Glomerular visceral epithelial cell (primary cell): ENCODE measurements around the gene SPATA31D3.
"Not testable (repeated sequence)": the region's sequence is repeated elsewhere in the genome, so short reads cannot be mapped to it uniquely, and the experiment has no call there.

Experiments used
- DNase-seq: peaks from one replicate; pipeline ENCODE4 v3.0.0-alpha.2; 2016; ENCODE audit errors: extremely low spot score

The SPATA31D3 gene

GRCh38 chr9:81943393-81943792, at the start of gene SPATA31D3:
Gene SPATA31D3, plus strand, starts transcription at chr9:81943500. Its CDS starts 86 bp downstream, at chr9:81943586.
- DNase-seq = not testable (repeated sequence)

DNA sequence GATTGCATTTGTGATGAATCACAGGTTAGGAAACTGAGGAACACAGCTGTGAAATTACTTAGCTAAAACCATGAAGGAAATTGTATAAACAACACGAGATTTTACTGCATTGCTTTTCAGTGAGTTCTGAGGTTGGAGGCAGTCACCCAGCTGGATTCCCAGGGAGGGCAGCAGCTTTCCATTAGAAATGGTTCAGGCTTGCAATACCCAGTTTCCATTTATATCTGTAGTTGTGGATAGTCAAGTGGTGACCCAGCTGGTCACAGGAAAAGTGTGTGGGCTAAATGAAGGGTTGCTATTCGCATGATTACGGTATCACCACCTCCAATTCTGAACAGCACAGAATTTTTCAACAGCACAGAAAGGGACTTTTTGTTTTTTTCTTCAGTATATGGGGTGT, 49.4 kb upstream of the SPATA31D3 start:
- no peak for DNase-seq

DNA sequence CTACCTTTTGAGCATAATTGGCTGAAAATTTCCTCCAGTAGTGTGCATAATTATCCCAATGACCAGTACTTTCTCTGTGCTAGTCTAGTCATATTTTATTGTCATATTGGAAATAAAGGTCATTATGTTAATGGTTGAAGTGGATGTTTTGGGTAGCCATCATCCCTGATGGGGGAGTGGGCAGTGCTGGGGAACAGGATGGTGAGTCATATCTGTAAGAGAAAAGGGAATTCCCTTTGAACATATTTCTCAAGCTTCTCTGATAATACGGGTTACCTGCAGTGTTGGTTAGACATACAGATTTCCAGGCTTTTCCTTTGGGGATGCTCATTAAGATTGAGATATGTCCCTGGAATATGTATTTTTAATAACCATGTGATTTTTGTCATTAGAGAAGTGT, 48.4 kb upstream of the SPATA31D3 start:
- no peak for DNase-seq

GRCh38 chr9:81896070-81896469, 47.2 kb upstream of the SPATA31D3 start:
- DNase-seq = no peak

DNA sequence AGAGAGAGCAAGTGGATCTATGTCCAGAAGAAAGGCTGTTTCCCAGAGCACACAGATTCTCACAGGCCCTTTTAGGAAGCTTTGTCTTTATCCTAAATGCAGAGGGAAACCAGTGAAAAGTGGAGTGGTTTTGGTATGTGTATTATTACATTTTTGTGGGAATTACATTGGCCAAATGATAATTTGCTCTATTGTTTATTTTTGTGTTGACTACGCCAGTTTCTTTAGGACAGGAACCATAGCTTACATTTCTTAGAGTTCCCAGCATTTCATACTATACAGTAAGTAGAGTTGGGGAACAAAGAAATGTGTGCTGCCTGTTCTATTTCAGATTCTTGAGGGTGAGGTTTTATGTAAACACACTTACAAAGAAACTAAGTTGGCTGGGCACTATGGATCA, 44.4 kb upstream of the SPATA31D3 start:
- no peak for DNase-seq

DNA sequence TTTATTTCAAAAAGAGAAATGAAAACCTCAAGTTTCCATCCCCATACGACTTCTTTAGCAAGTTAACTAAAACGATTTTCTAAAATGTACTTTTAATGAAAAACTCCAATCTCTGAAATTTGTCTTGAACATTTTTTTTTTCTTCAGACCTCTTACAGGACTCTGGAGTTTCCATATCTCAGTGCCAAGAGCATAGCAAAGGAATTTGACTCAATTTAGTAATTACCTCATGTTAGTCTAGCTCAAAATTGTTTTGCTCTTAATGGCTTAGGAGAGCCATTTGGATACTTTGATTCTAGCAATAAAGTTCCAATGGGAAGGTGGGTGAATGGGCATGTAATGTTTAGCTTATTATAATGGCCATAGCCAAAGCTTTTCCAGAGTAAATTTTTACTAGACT, 41.1 kb upstream of the SPATA31D3 start:
- no peak for DNase-seq

DNA sequence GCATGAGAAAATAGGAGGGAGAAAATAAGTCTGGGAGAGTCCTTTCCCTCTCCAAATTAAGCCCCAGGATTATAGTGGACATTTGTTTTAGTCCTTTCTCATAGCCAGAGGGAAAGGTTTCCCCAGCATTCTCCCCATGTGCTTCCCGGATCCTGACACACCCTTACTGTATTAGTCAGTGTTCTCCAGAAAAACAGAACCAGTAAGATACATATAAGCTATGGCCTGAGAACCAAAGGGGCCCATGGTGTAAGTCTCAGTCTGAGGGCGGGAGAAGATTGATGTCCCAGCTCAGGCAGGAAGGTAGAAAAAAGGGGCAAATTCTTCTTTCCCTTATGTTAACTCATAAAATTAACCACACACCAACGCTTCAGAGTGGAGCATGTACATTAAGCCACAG, 40.7 kb upstream of the SPATA31D3 start:
- no peak for DNase-seq

GRCh38 chr9:81906671-81907070, 36.6 kb upstream of the SPATA31D3 start:
- DNase-seq = no peak

DNA sequence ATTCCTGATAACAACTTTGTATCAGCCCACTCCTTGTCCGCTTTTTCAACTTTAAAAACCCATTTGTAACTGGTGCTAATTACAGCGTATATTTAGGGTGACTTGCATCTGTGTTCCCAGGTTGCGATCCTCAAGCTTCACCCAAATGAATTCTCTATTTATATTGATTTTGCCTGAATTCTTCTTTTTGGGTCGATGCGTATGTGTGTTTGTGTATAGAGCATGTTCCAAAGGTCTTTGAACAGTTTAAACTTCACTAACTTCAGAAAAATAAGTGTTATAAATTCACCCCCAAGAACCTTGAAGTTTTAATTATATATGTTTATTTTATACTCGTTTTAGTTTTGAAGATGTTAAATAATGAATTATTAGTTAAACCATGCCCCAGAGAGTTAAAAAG, 31.2 kb upstream of the SPATA31D3 start:
- no peak for DNase-seq

DNA sequence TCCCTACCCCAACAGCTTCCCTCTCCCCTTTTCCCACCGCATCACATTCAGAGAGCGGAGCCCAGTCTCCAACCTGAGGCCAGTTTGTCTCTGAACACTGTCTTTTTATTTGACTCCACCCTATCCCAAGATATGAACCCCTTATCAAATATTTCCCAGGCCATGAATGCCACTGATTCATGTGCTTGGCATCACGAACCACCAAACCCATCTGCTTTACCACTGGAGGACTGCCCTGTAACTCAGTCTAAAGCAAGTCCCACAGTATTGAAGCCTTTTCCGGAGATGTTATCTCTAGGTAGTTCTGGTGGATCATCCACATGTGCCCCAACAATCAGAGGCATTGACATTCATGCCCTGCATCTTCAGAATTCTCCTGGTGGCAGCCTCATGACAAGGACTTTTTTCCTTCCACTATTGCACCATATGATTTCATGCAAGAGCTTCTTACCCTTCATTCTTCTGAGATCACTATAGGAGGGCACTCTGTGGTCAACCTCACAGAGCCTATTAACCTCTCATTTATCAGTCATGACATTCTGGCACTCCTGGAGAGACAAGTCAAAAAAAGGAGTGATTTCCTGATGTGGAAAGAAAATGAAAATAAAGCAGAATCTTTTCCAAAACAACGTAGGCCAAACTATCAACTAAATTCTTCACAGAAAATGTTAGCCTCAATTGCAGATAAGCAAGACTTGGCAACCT, 27.3 kb upstream of the SPATA31D3 start:
- DNase-seq = peak; percentile 54

- DNase-seq = not testable (repeated sequence)
Observed at GRCh38 chr9:81918507-81918906, 24.8 kb upstream of the SPATA31D3 start.

GRCh38 chr9:81928305-81928704, 15.0 kb upstream of the SPATA31D3 start, which contains the start of gene SPATA31D4:
Gene SPATA31D4, plus strand, starts transcription at chr9:81928428. Its CDS starts 86 bp downstream, at chr9:81928514.
- not testable (repeated sequence) for DNase-seq

- DNase-seq = not testable (repeated sequence)
Observed at GRCh38 chr9:81930147-81930546, 13.2 kb upstream of the SPATA31D3 start.

DNA sequence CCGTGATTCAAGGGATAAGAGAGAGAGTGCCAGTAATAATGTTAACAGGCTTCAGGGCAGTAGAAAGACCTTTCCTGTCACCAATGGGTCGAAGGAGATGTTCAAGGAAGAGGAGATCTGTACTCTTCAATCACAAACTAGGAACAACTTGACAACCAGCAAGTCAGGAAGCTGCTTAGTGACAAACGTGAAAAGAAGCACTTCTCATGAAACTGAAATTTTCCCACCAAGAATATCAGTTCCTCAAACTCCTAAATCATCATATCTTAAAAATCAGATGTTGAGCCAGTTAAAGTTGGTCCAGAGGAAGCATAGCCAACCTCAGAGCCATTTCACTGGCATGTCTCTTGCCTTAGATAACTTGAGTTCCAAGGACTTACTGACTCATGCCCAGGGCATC, 9.8 kb upstream of the SPATA31D3 start:
- DNase-seq = not testable (repeated sequence)

DNA sequence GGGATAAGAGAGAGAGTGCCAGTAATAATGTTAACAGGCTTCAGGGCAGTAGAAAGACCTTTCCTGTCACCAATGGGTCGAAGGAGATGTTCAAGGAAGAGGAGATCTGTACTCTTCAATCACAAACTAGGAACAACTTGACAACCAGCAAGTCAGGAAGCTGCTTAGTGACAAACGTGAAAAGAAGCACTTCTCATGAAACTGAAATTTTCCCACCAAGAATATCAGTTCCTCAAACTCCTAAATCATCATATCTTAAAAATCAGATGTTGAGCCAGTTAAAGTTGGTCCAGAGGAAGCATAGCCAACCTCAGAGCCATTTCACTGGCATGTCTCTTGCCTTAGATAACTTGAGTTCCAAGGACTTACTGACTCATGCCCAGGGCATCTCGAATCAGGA, 5.3 kb downstream of the SPATA31D3 start:
- not testable (repeated sequence) for DNase-seq

DNA sequence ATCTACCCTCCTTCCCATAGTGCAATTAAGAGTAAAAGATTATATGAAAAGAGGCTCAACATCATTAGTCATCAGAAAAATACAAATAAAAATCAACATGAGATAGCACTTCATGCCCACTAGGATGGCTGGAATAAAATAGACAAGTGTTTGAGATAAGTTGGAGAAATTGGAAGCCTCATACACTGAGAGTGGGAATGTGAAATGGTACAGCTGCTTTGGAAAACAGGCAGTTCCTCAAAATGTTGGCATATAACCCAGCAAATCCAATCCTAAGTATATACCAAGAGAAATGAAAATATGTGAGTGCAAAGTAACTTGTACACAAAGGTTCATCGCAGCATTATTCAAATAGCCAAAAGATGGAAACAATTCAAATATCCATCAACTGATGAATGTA, 9.8 kb downstream of the SPATA31D3 start:
- DNase-seq = no peak

GRCh38 chr9:81955625-81956024, 12.3 kb downstream of the SPATA31D3 start:
- no peak for DNase-seq

- DNase-seq = no peak
Observed at GRCh38 chr9:81964218-81965171, 21.2 kb downstream of the SPATA31D3 start.

- DNase-seq = no peak
Observed at GRCh38 chr9:81968026-81968425, 24.7 kb downstream of the SPATA31D3 start.

- peak; percentile 5 for DNase-seq
Observed at GRCh38 chr9:81969971-81970370, 26.7 kb downstream of the SPATA31D3 start.

DNA sequence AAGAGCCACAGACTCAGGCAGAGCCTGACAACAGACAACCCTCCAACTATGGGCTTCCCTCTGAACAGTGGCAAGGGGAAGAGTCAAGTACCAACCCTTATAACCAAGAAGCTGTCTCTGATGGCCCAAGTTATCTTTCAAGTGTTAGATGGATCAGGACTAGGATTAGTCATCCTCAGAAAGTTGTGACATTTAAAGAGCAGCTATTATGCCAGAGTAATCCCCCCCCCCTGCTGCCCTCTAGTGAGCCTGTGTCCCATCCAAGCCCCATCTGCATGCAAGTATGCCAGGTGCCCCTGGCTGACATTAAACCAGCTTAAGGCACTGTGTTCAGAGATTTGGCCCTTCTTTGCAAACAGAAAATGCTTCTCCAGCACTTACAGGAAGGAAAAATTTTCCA, 28.4 kb downstream of the SPATA31D3 start:
- no peak for DNase-seq

DNA sequence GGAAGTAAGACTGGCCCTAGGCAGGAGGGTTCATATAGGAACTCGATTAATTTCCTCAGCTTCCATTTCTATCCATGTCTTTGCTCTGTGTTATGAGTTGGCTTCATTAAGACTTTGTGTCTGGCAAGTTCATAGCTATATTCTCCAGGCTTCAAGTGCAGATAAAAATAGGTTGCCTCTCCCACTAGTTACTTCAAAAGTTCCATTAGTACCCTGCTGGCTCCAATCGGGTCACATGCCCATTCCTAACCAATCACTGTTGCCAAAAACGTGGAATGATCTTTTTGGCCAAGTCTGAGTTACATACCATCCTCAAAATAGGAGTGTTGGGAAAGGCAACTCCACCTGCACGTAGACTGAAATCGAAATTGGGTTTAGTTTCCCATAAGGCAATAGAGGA, 31.5 kb downstream of the SPATA31D3 start:
- no peak for DNase-seq

- DNase-seq = no peak
Observed at GRCh38 chr9:81976351-81976750, 33.1 kb downstream of the SPATA31D3 start.
